HG03135 (cell line): ENCODE data around the gene CDH12.
A peak's percentile ranks its signal among the peaks of the same experiment; 100 is the strongest.

Source experiments
- ATAC-seq: cut with Tn5 transposase; IDR thresholded peaks from one replicate; pipeline ENCODE4 v1.9.1; 2021; ENCODE audit warnings: mild to moderate bottlenecking, moderate library complexity; ENCODE audit not compliant: unreplicated experiment

Gene CDH12

DNA sequence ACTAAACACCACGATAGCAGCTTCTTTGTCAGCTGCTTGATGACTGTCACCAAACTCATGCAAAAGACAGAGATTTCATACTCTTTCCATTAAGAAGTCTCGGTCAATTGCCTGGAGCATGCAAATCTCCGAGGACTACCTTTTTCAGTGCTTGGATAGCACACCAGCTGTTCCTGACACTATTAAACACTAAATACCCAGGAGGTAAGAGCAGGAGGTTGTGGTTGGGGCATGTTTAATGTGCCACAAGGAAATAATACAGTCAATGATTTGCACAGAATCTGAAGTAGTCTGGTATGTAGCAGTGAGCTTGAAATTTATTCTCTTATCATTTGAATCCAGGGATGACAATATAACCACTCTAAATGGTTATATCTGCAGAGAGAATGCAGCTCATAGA is 996.2 kb downstream of the CDH12 start:
- ATAC-seq = no peak

- no peak for ATAC-seq
Observed at GRCh38 chr5:21847300-21847699, 1005.8 kb downstream of the CDH12 start.

DNA sequence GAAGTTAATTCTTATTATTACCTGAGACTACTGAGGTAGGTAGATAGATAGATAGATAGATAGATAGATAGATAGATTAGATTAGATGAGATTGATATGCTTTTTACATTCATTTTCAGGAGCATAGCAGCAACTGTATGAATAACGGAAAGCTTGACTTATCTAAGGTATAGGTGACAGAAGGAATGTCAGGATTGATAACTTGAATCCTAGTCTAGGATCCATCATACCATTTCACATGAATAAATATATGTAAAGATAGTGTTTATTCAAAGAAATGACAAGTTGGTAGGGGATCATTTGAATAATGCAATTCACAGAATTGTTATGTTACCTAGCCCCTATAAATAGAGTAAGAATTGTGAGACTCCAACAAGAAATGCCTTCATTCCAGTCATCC is 1008.2 kb downstream of the CDH12 start:
- ATAC-seq = no peak

GRCh38 chr5:21834863-21835262 is 1018.3 kb downstream of the CDH12 start:
- no peak for ATAC-seq

GRCh38 chr5:21831145-21831787 is 1021.9 kb downstream of the CDH12 start:
- ATAC-seq = peak; percentile 95

- no peak for ATAC-seq
Observed at GRCh38 chr5:21826884-21827283, 1026.3 kb downstream of the CDH12 start.

- no peak for ATAC-seq
Observed at GRCh38 chr5:21823588-21823987, 1029.6 kb downstream of the CDH12 start.

GRCh38 chr5:21823076-21823574 is 1030.0 kb downstream of the CDH12 start:
- ATAC-seq = no peak

DNA sequence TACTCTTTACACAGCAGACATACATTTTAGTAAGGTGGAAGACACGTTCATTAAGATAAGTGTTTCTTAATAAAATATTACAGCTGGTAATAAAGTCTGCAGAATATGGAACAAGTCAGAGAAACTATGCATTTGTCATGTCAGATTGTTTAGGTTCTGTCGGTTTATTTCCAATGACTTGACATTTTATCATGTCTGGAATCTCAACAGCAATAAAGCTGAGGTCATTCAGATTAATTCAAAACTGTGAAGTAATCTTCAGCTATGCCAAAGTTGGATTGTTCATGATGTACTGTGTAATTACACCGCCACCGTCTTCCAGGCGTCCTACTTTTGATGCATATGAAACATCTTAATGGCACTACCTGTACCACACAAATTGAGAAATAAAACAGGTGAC is 1032.6 kb downstream of the CDH12 start:
- no peak for ATAC-seq

DNA sequence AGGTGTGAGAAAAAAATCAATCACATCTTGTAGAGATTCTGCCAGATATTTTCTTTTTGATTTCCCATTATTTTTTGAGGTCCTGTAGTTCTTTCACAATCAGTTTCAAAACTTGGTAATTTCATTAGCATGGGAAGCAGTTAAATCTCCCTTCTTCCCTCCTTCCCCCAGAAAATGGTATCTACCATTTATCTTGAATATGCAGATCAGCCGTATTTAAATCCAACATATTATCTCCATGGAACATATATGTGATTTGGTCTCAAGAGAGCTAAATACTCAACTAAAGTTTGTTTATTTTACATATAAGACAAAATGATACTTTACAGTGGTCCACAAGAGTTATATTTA is 1034.8 kb downstream of the CDH12 start:
- ATAC-seq = no peak

- ATAC-seq = no peak
Observed at GRCh38 chr5:21817668-21818369, 1035.3 kb downstream of the CDH12 start.

GRCh38 chr5:21810737-21811316 is 1042.3 kb downstream of the CDH12 start:
- ATAC-seq = no peak

DNA sequence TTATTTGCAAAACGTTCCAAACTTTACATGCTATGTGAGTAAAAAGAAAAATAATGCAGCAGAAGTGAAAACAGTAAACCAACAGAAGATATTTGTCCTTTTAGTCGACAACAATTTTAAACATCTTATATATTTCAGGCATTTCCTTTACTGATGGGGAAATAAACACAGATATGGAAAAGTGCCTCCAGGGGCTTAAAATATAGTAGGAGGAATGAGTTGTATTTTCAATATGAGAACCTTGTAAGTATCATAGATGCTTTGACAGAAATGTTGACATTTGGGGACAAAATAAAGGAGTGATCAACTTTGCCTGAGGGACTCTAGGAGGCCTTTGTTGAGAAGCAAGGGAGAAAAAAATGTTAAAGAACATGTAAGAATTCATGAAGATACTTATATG is 1043.5 kb downstream of the CDH12 start:
- no peak for ATAC-seq

DNA sequence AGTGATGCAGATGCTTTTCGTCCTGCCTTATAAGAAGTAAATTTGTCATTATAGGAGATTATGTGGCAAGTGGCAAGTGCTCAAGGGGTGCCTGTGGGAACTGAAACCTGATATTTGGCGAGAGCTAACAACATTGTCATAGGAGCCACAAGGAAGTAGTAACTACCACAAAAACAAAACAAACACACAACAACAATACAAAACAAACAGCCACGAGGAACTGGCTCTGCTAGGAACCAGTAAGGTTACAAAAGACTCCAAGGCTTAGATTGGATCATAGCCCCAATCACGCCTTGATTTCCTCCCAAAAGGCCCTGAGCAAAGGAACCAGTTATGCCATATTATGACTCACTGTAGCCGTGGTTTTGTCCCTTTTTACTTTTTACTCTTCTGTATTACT is 1045.2 kb downstream of the CDH12 start:
- no peak for ATAC-seq

GRCh38 chr5:21806943-21807342 is 1046.2 kb downstream of the CDH12 start:
- ATAC-seq = no peak

DNA sequence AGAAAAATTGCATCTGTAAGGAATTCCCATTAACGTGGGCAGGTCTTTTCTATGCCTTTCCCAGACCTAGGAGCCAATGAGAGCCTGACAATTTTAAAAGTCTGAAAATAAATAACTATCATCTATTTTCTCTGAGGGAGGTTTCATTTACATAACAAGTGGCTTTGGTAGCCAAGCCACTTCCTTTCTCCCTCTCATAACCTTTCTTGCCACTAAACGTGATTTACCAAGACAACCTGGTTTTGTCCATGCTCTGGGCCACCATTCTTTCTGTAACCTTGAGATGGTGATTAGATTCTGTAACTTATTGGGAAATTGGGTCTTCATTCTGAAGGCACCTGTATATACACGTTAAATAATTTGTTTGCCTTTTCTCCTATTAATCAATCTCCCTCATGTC is 1046.9 kb downstream of the CDH12 start:
- ATAC-seq = no peak

- ATAC-seq = no peak
Observed at GRCh38 chr5:21802869-21803490, 1050.2 kb downstream of the CDH12 start.

DNA sequence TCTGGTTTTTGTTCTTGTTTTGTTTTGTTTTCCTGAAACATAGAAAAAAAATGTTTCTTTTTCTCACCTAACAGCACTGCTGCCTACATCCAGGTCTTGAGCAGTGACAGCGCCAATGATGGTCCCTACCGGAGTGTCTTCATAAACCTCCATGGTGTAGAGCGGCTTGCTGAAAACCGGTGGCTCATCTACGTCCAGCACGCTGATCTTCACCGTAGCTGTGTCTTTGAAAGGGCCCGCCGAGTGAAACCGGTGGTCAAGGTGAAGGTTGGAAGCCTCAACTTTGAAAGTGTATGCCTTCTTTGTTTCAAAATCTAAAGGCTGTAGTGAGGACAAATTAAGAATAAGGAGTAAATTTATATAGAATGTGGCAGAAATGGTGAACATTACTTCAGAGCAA is 1051.0 kb downstream of the CDH12 start:
- no peak for ATAC-seq

DNA sequence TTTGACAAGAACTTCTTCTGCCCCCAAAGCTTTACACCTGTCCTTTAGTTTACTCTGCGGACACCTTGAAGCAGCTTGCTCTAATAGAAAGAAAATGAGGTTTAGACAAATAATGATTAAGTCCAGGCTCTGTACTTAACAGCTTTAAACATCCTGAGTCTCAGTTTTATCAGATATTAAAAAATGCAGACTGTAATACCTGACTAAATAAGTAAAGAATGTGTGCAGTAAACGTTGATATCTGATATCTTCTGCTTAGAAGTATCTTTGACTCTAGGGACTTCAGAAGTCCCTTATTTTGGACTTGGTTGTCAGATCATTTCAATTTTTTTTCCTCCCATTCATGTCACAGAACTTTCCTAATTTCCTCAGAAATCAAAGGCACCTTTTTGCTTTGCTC is 1060.4 kb downstream of the CDH12 start:
- no peak for ATAC-seq

GRCh38 chr5:21791304-21791703 is 1061.8 kb downstream of the CDH12 start:
- no peak for ATAC-seq

DNA sequence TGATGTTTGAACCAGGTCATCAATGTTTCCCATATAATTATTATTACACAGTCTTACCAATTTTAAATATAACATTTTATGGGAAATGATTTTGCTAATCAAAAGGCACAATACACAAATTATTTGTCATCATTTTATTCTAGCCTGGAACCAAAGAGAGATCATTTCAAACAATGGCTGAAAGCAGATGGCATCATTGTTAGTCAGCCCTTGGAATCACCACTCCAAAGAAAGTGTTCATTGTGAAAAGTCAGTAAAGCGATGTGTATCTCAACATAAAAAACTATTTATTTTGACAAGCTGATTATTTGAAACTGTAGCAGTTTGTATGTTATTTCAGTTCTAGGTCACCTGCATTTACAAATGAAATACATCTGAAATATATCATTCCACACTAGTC is 1068.7 kb downstream of the CDH12 start:
- no peak for ATAC-seq
